ENCODE measurements around the gene PALM.

Gene PALM

DNA sequence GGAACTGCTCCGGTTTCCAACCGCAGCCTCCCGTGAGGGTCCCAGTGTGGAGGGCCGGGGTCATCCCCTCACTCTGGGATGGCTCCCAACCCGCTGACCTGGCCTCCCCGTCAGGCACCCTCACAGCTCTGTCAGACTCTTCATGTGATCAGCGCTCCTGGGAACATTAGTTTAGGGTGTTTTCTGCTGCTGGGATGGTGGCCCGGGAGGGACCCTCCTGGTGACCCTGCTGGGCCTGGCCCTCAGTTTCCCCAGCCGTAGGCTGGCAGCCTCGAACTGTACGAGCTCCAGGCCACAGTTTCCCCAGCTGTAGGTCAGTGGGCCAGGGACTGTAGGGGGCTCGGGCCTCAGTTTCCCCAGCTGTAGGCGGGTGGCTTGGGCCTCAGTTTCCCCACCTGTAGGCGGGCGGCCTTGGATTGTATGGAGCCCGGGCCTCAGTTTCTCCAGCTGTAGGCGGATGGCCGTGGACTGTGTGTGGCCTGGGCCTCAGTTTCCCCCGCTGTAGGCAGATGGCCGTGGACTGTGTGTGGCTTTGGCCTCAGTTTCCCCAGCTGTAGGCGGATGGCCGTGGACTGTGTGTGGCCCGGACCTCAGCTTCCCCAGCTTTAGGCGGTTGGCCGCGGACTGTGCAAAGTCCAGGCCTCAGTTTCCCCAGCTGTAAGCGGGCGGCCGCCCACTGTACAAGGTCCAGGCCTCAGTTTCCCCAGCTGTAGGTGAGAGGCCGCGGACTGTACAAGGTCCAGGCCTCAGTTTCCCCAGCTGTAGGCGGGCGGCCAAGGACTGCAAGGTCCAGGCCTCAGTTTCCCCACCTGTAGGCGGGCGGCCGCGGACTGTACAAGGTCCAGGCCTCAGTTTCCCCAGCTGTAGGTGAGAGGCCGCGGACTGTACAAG, 87.2 kb downstream of the PALM start:
- Histone ChIP-seq H3K4me3 (ENCODE audit: low read depth in 1 of 2, low read length in 2 of 2) (peak overlapping the region; percentile 63 to 79), H3K4me1 (ENCODE audit: insufficient read depth, low read length) (peaks cover 34% of the 10 kb centered on the region), H3K9ac (ENCODE audit: low read length) (no peak overlapping the region), H3K36me3 (ENCODE audit: insufficient read depth, low read length) (peaks cover 11% of the 10 kb centered on the region), H3K27me3 (ENCODE audit: control insufficient read depth in 1 of 2, insufficient read depth in 2 of 2, low read length in 2 of 2) (no peaks in the 10 kb centered on the region), H3K27ac (ENCODE audit: low read depth, low read length) (peak overlapping the region; percentile 71), H3K9me3 (ENCODE audit: low read length) (no peaks in the 10 kb centered on the region)

- Histone ChIP-seq H3K27me3 (ENCODE audit: control insufficient read depth in 1 of 2, insufficient read depth in 2 of 2, low read length in 2 of 2) (no peaks in the 10 kb centered on the region), H3K9me3 (ENCODE audit: low read length) (no peaks in the 10 kb centered on the region), H3K4me1 (ENCODE audit: insufficient read depth, low read length) (peaks cover 44% of the 10 kb centered on the region), H3K36me3 (ENCODE audit: insufficient read depth, low read length) (peaks cover 11% of the 10 kb centered on the region), H3K4me3 (ENCODE audit: low read depth in 1 of 2, low read length in 2 of 2) (peak within 1 kb of the TSS; percentile 72 to 79), H3K9ac (ENCODE audit: low read length) (peak within 1 kb of the TSS; percentile 39), H3K27ac (ENCODE audit: low read depth, low read length) (peak within 1 kb of the TSS; percentile 82)
These were observed 88.2 kb downstream of the PALM start, which contains the start of gene PTBP1 for GRCh38 chr19:796692-797527. TSS of gene PTBP1 (plus strand) at chr19:797452. CDS start at chr19:797498, 46 bp downstream.
